H9 (cell line): Measurements from ENCODE around the gene RXRB. TPM values are rescaled to one million over a fixed set of nuclear protein-coding genes. Genes with fewer than 3 reads are reported as not detected.

Experiments used
- DNase-seq: peaks from one replicate; pipeline ENCODE4 v3.0.0-alpha.2; 2017
- H2AFZ ChIP-seq: one replicate; pipeline ENCODE4 v1.6.1; 2013; ENCODE audit warnings: mild to moderate bottlenecking, low read length, control low read depth, moderate library complexity
- H2AK5ac ChIP-seq: 2 replicates; pipeline ENCODE4 v1.6.1; 2013; ENCODE audit warnings: low read length, control low read depth, mixed read lengths; ENCODE audit not compliant: insufficient read length
- H2BK120ac ChIP-seq: one replicate; pipeline ENCODE4 v1.6.1; 2013; ENCODE audit warnings: low read depth, mild to moderate bottlenecking, low read length, control low read depth, inconsistent platforms; ENCODE audit not compliant: poor library complexity, severe bottlenecking
- H2BK12ac ChIP-seq: 2 replicates; pipeline ENCODE4 v1.6.1; 2013; ENCODE audit warnings: low read length, control low read depth, mixed read lengths, low read depth; ENCODE audit not compliant: insufficient read length
- H2BK15ac ChIP-seq: 2 replicates; pipeline ENCODE4 v1.6.1; 2013; ENCODE audit warnings: low read depth, low read length, control low read depth
- H2BK20ac ChIP-seq: one replicate; pipeline ENCODE4 v1.6.1; 2013; ENCODE audit warnings: low read depth, mild to moderate bottlenecking, low read length, control low read depth, inconsistent platforms; ENCODE audit not compliant: poor library complexity, severe bottlenecking
- H2BK5ac ChIP-seq: 2 replicates; pipeline ENCODE4 v1.6.1; 2013; ENCODE audit warnings: low read length, control low read depth, mixed read lengths; ENCODE audit not compliant: insufficient read length
- H3K14ac ChIP-seq: 2 replicates; pipeline ENCODE4 v1.6.1; 2013; ENCODE audit warnings: low read length, control low read depth; ENCODE audit not compliant: insufficient read depth
- H3K18ac ChIP-seq: 2 replicates; pipeline ENCODE4 v1.6.1; 2013; ENCODE audit warnings: low read depth, mild to moderate bottlenecking, mixed read lengths, low read length, control low read depth; ENCODE audit not compliant: insufficient read length
- H3K23ac ChIP-seq: 2 replicates; pipeline ENCODE4 v1.6.1; 2013; ENCODE audit warnings: low read length, control low read depth, mixed read lengths, low read depth; ENCODE audit not compliant: insufficient read length
- H3K23me2 ChIP-seq: 2 replicates; pipeline ENCODE4 v1.6.1; 2013; ENCODE audit warnings: low read depth, mild to moderate bottlenecking, mixed read lengths, low read length, control low read depth; ENCODE audit not compliant: insufficient read length, poor library complexity, severe bottlenecking
- H3K27ac ChIP-seq: 2 replicates; pipeline ENCODE4 v1.5.1; 2013; ENCODE audit warnings: low read length, control low read depth, mixed read lengths, low read depth; ENCODE audit not compliant: insufficient read length
- H3K27me3 ChIP-seq: 2 replicates; pipeline ENCODE4 v1.6.1; 2013; ENCODE audit warnings: low read length, control low read depth, inconsistent platforms; ENCODE audit not compliant: insufficient read depth
- H3K4ac ChIP-seq: 2 replicates; pipeline ENCODE4 v1.6.1; 2013; ENCODE audit warnings: low read depth, mild to moderate bottlenecking, control low read depth, inconsistent platforms, low read length, moderate library complexity
- H3K4me1 ChIP-seq: 2 replicates; pipeline ENCODE4 v1.6.1; 2013; ENCODE audit warnings: low read length, control low read depth, inconsistent platforms; ENCODE audit not compliant: insufficient read depth
- H3K4me2 ChIP-seq: 2 replicates; pipeline ENCODE4 v1.6.1; 2013; ENCODE audit warnings: low read length, control low read depth, mixed read lengths; ENCODE audit not compliant: insufficient read length, insufficient read depth
- H3K56ac ChIP-seq: 2 replicates; pipeline ENCODE4 v1.6.1; 2013; ENCODE audit warnings: low read depth, mild to moderate bottlenecking, mixed read lengths, low read length, control low read depth; ENCODE audit not compliant: insufficient read length
- H3K79me1 ChIP-seq: 2 replicates; pipeline ENCODE4 v1.6.1; 2013; ENCODE audit warnings: low read depth, mild to moderate bottlenecking, moderate library complexity, low read length, control low read depth, inconsistent platforms; ENCODE audit not compliant: insufficient read depth, poor library complexity, severe bottlenecking
- H3K79me2 ChIP-seq: 2 replicates; pipeline ENCODE4 v1.6.1; 2013; ENCODE audit warnings: low read length, control low read depth, inconsistent platforms; ENCODE audit not compliant: insufficient read depth
- H3K9ac ChIP-seq: 2 replicates; pipeline ENCODE4 v1.6.1; 2013; ENCODE audit warnings: low read length, control low read depth, mixed read lengths; ENCODE audit not compliant: insufficient read length; ENCODE audit errors: extremely low read depth
- H3K9me3 ChIP-seq: one replicate; pipeline ENCODE4 v1.6.1; 2013; ENCODE audit warnings: low read depth, low read length, inconsistent platforms; ENCODE audit not compliant: control insufficient read depth
- H3T11ph ChIP-seq: one replicate; pipeline ENCODE4 v1.6.1; 2013; ENCODE audit warnings: mild to moderate bottlenecking, low read length, control low read depth, inconsistent platforms
- H4K20me1 ChIP-seq: one replicate; pipeline ENCODE4 v1.6.1; 2013; ENCODE audit not compliant: control insufficient read depth, insufficient read length, insufficient read depth
- H4K5ac ChIP-seq: 2 replicates; pipeline ENCODE4 v1.6.1; 2013; ENCODE audit warnings: low read depth, mild to moderate bottlenecking, mixed read lengths, low read length, control low read depth; ENCODE audit not compliant: insufficient read length
- H4K8ac ChIP-seq: replicated peaks from 2 replicates; pipeline ENCODE4 v1.6.1; 2013; ENCODE audit warnings: low read length, control low read depth, mixed read lengths, low read depth; ENCODE audit not compliant: insufficient read length
- H4K91ac ChIP-seq: 2 replicates; pipeline ENCODE4 v1.6.1; 2013; ENCODE audit warnings: low read depth, mild to moderate bottlenecking, moderate library complexity, mixed read lengths, low read length, control low read depth; ENCODE audit not compliant: insufficient read length
- H3K27ac Mint-ChIP-seq, 3 experiments: 2 replicates in 2 of 3; 3 replicates in 1 of 3; pipeline ENCODE4 v1.8.0; 2020 to 2021; ENCODE audit warnings: mixed read lengths in 3 of 3, mild to moderate bottlenecking in 1 of 3, moderate library complexity in 1 of 3
- H3K27me3 Mint-ChIP-seq: 2 replicates; pipeline ENCODE4 v1.8.0; 2021; ENCODE audit warnings: low read depth, mild to moderate bottlenecking, moderate library complexity, mixed read lengths
- H3K36me3 Mint-ChIP-seq, 3 experiments: 2 replicates in 2 of 3; 3 replicates in 1 of 3; pipeline ENCODE4 v1.8.0; 2020 to 2021; ENCODE audit warnings: low read depth in 3 of 3, mixed read lengths in 3 of 3; ENCODE audit not compliant: insufficient read depth in 1 of 3
- H3K4me1 Mint-ChIP-seq, 2 experiments: 2 replicates each; pipeline ENCODE4 v1.8.0; 2020; ENCODE audit warnings: mixed read lengths in 2 of 2
- H3K4me3 Mint-ChIP-seq, 2 experiments: 2 replicates in 1 of 2; 3 replicates in 1 of 2; pipeline ENCODE4 v1.8.0; 2020 to 2021; ENCODE audit warnings: mild to moderate bottlenecking in 2 of 2, mixed read lengths in 2 of 2, moderate library complexity in 1 of 2
- H3K9me3 Mint-ChIP-seq, 2 experiments: 2 replicates in 1 of 2; 3 replicates in 1 of 2; pipeline ENCODE4 v1.8.0; 2020; ENCODE audit warnings: mild to moderate bottlenecking in 2 of 2, mixed read lengths in 2 of 2, moderate library complexity in 1 of 2
- CTCF ChIP-seq: fragments of 200-600 bp; sonication (generic); conservative IDR thresholded peaks from 3 replicates; pipeline ENCODE4 v1.8.0; 2021; ENCODE audit warnings: antibody characterized with exemption, mild to moderate bottlenecking
- WGBS: extraction: QIAGEN DNeasy Blood & Tissue Kit; methylation state at CpG from one replicate; pipeline ENCODE4 v1.1.7; 2013; ENCODE audit warnings: missing lambda C conversion rate, low lambda C conversion rate, mixed read lengths; ENCODE audit not compliant: insufficient read length; ENCODE audit errors: extremely low coverage; 5-methylcytosine and 5-hydroxymethylcytosine counted together
- total RNA-seq: library from RNA; stranded (reverse); gene quantifications from 2 replicates; pipeline ENCODE4 v1.2.1, GENCODE V29; 2021

Gene RXRB
- total RNA-seq, 1 experiment from 2014 or later: 14.8 TPM

- H2BK5ac ChIP-seq: no peak overlapping the region
- no peaks in the 10 kb centered on the region for H3K9me3 ChIP-seq
- no CpG with 5 or more reads among the region's 10 CpGs for WGBS
- no peaks in the 10 kb centered on the region for H3K79me1 ChIP-seq
- no peak overlapping the region for H2BK120ac ChIP-seq
- H3K23ac ChIP-seq: no peak overlapping the region
- H2BK12ac ChIP-seq: no peak overlapping the region
- H4K20me1 ChIP-seq: peaks cover 3% of the 10 kb centered on the region
- H3K4ac ChIP-seq: no peak overlapping the region
- no peak overlapping the region for H3K56ac ChIP-seq
- Mint-ChIP-seq H3K4me1 (peaks cover 23 to 30% of the 10 kb centered on the region in 2 experiments), H3K9me3 (no peaks in the 10 kb centered on the region), H3K27ac (peak overlapping the region in 1 of 3 experiments; percentile 64; a peak in 1 of 7 replicates), H3K27me3 (peaks cover 37% of the 10 kb centered on the region), H3K36me3 (no peaks in the 10 kb centered on the region), H3K4me3 (peak overlapping the region in 1 of 2 experiments; percentile 33; a peak in 2 of 5 replicates)
- peaks cover 2% of the 10 kb centered on the region; the same call in 1 of the 2 replicates for H3K27me3 ChIP-seq
- H2AFZ ChIP-seq: no peak overlapping the region
- no peak overlapping the region for H4K8ac ChIP-seq
- H3K27ac ChIP-seq: no peak overlapping the region
- no peak overlapping the region for H3K14ac ChIP-seq
- H4K91ac ChIP-seq: no peak overlapping the region
- no peak overlapping the region for H3K18ac ChIP-seq
- H3K4me1 ChIP-seq: no peaks in the 10 kb centered on the region; the same call in 1 of the 2 replicates
- H3K79me2 ChIP-seq: no peaks in the 10 kb centered on the region
- no peak for TF ChIP-seq CTCF
- H2BK15ac ChIP-seq: no peak overlapping the region
- DNase-seq: no peak
- H4K5ac ChIP-seq: no peak overlapping the region
- no peak overlapping the region for H3T11ph ChIP-seq
- no peak overlapping the region for H2AK5ac ChIP-seq
- H3K9ac ChIP-seq: no peak overlapping the region
- H3K23me2 ChIP-seq: peaks cover 5% of the 10 kb centered on the region
- no peak overlapping the region for H2BK20ac ChIP-seq
- no peak overlapping the region for H3K4me2 ChIP-seq
These were observed 36.3 kb downstream of the RXRB start for GRCh38 chr6:33164176-33164575.
